Measurements from ENCODE around the gene ANKRD52. TPM values are rescaled to one million over a fixed set of nuclear protein-coding genes. Genes with fewer than 3 reads are reported as not detected.

The ANKRD52 gene
- total and polyA plus RNA-seq, 9 of the 15 experiments (the other 6 are each of a cell fraction or from before 2014, with no cell fraction given): 0.52 to 46.8 (median 7.9) TPM

GRCh38 chr12:56261503-56262232, 3.5 kb upstream of the ANKRD52 start:
- BruUV-seq (replicated peaks): no TSS peak
- Histone ChIP-seq H3K27me3 (ENCODE audit: control insufficient read depth in 2 of 2, insufficient read depth in 2 of 2, low read length in 2 of 2) (no peaks in the 10 kb centered on the region), H3K79me2 (ENCODE audit: control insufficient read depth, insufficient read depth, low read length) (peaks cover 14% of the 10 kb centered on the region), H2AFZ (ENCODE audit: low read depth, low read length) (no peak overlapping the region), H3K9me3 (replicated peaks; ENCODE audit: control insufficient read depth, insufficient read depth, low read depth, low read length) (no peaks in the 10 kb centered on the region), H3K9me1 (ENCODE audit: control insufficient read depth, insufficient read depth, low read length) (no peaks in the 10 kb centered on the region), H3K4me1 (replicated peaks in 1 of 2; ENCODE audit: control insufficient read depth in 2 of 2, insufficient read depth in 2 of 2, low read length in 2 of 2) (peaks cover 17 to 25% of the 10 kb centered on the region in 2 experiments; a peak in 4 of 5 replicates), H4K20me1 (replicated peaks; ENCODE audit: control insufficient read depth, insufficient read depth, low read length) (peaks cover 6% of the 10 kb centered on the region), H3K4me2 (ENCODE audit: insufficient read depth, low read length) (no peak overlapping the region), H3K9ac (ENCODE audit: insufficient read depth in 1 of 2, low read depth in 2 of 2, low read length in 2 of 2) (no peak overlapping the region), H3K36me3 (ENCODE audit: control insufficient read depth, insufficient read depth, low read length) (peaks cover 5% of the 10 kb centered on the region; the same call in 2 of the 3 replicates), H3K27ac (ENCODE audit: extremely low read depth, low read depth, low read length) (no peak overlapping the region), H3K4me3 (no peak overlapping the region)
- POLR2A ChIA-PET: interaction anchor here (0.7 to 1.2 kb wide), 2 partner anchors 9 kb away, joined by 3 to 4 read pairs; no protein-coding TSS in a partner anchor
- intact Hi-C loops (cut with micrococcal nuclease): loop anchor here (2.0 kb wide), 1 partner anchor 69 kb away; no protein-coding TSS in a partner anchor
- in situ Hi-C loops (cut with MboI): no loop called here
- FAIRE-seq: peak; percentile 57
- WGBS (ENCODE audit: insufficient coverage, low coverage, missing lambda C conversion rate): 53% methylated on average over 5 of the region's 5 CpGs
- ATAC-seq: no peak
- TF ChIP-seq CLOCK (CRISPR knock-in tag; IDR thresholded peaks at IDR 0.05; ENCODE audit: borderline replicate concordance) (no peak), JUND (IDR thresholded peaks at IDR 0.05; ENCODE audit: borderline replicate concordance, low read depth, low read length) (no peak), JUND (tag; IDR thresholded peaks at IDR 0.05; ENCODE audit: borderline replicate concordance, low read depth, low read length) (0 out of 3 replicates have a peak, but pooled peaks have one; percentile 14), ZFP36 (IDR thresholded peaks at IDR 0.05; ENCODE audit: low read depth, low read length, partially characterized antibody) (peak; percentile 95), USF1 (CRISPR knock-in tag; IDR thresholded peaks at IDR 0.05) (0 out of 2 replicates have a peak, but pooled peaks have one; percentile 26), RBM25 (IDR thresholded peaks at IDR 0.05; ENCODE audit: low read depth, low read length, severe bottlenecking) (peak; percentile 37), BHLHE40 (IDR thresholded peaks at IDR 0.05; ENCODE audit: low read length) (0 out of 2 replicates have a peak, but pooled peaks have one; percentile 16), ZNF274 (IDR thresholded peaks at IDR 0.05; ENCODE audit: borderline replicate concordance, low read depth, low read length) (no peak), BCOR (IDR thresholded peaks at IDR 0.05) (peak; percentile 67)
- peak in 1 of 4 experiments; percentile 25 for DNase-seq (ENCODE audit: extremely low read depth in 1 of 4, low spot score in 3 of 4)
- CTCF ChIA-PET (ENCODE audit: low intra/inter-chr PET ratio): interaction anchor here (0.9 kb wide), 1 partner anchor 56 kb away, joined by 7 read pairs; no protein-coding TSS in a partner anchor

Data from K562 (cell line).